ENCODE data around the gene RPS8.

GRCh38 chr1:44792736-44793502, 17.6 kb downstream of the RPS8 start:
- TF ChIP-seq CTCF (IDR thresholded peaks at IDR 0.05; ENCODE audit: low read length) (no peak), EZH2 (optimal IDR thresholded peaks at IDR 0.05; ENCODE audit: low read depth, low read length) (no peak), EZH2phosphoT487 (IDR thresholded peaks at IDR 0.05; ENCODE audit: low read length) (no peak)

Data from MM.1S (cell line).